Spleen (tissue), 11 donors: ENCODE measurements around the gene HOXC6. TPM values are rescaled to one million over a fixed set of nuclear protein-coding genes. Genes with fewer than 3 reads are reported as not detected.

ENCODE experiments used
- DNase-seq: peaks from one replicate; pipeline ENCODE4 v3.0.0-alpha.2; 2020
- H3K27ac ChIP-seq, 8 donors: fragments of 200-600 bp; sonication (generic) in 7 of 8; 1 replicate in 4 of 8; 2 replicates in 4 of 8; pipeline versions ENCODE4 v1.5.0 to v1.8.0; 2016 to 2021; ENCODE audit warnings: inconsistent platforms in 4 of 8, mild to moderate bottlenecking in 4 of 8, moderate library complexity in 1 of 8
- H3K27me3 ChIP-seq, 7 donors: fragments of 200-600 bp; sonication (generic) in 6 of 7; replicated peaks in 1 of 7; 1 replicate in 4 of 7; 2 replicates in 3 of 7; pipeline versions ENCODE4 v1.5.0 to v1.8.0; 2016 to 2021; ENCODE audit warnings: inconsistent platforms in 3 of 7, mild to moderate bottlenecking in 1 of 7
- H3K36me3 ChIP-seq, 6 donors: fragments of 200-600 bp; sonication (generic) in 5 of 6; 1 replicate in 4 of 6; 2 replicates in 2 of 6; pipeline versions ENCODE4 v1.5.0 to v1.8.0; 2016 to 2021; ENCODE audit warnings: inconsistent platforms in 2 of 6
- H3K4me1 ChIP-seq, 6 donors: fragments of 200-600 bp; sonication (generic) in 5 of 6; 1 replicate in 3 of 6; 2 replicates in 3 of 6; pipeline versions ENCODE4 v1.5.0 to v1.8.0; 2016 to 2021; ENCODE audit warnings: inconsistent platforms in 3 of 6
- H3K4me3 ChIP-seq, 8 donors: fragments of 200-600 bp; sonication (generic) in 7 of 8; 1 replicate in 4 of 8; 2 replicates in 4 of 8; pipeline versions ENCODE4 v1.5.0 to v1.8.0; 2016 to 2021; ENCODE audit warnings: inconsistent platforms in 4 of 8, mild to moderate bottlenecking in 4 of 8, moderate library complexity in 2 of 8
- H3K9me3 ChIP-seq, 8 donors: fragments of 200-600 bp; sonication (generic) in 7 of 8; 1 replicate in 4 of 8; 2 replicates in 4 of 8; pipeline versions ENCODE4 v1.5.0 to v1.8.0; 2016 to 2021; ENCODE audit warnings: inconsistent platforms in 4 of 8
- CTCF ChIP-seq, 11 experiments: fragments of 200-600 bp in 7 of 11; fragments of 450-650 bp in 4 of 11; sonication (generic) in 4 of 11; IDR thresholded peaks in 8 of 11; conservative IDR thresholded peaks in 3 of 11; 1 replicate in 7 of 11; 2 replicates in 4 of 11; pipeline versions ENCODE4 v1.4.0 to v1.8.0; 2016 to 2021; ENCODE audit warnings: antibody characterized with exemption in 11 of 11, inconsistent platforms in 4 of 11, mild to moderate bottlenecking in 1 of 11
- POLR2A ChIP-seq, 3 donors: fragments of 450-650 bp; IDR thresholded peaks; one replicate each; pipeline ENCODE4 v1.5.1; 2017; ENCODE audit warnings: antibody characterized with exemption in 3 of 3, mild to moderate bottlenecking in 1 of 3
- POLR2AphosphoS5 ChIP-seq, 3 donors: sonication (generic); formaldehyde crosslinking; IDR thresholded peaks; one replicate each; pipeline ENCODE4 v1.5.1; 2017; ENCODE audit warnings: antibody characterized with exemption in 3 of 3
- WGBS, 5 donors: extraction: QIAGEN DNeasy Blood & Tissue Kit in 3 of 5; methylation state at CpG; one replicate each; pipeline versions ENCODE4 v1.1.5 to v1.1.7; 2013 to 2018; 5-methylcytosine and 5-hydroxymethylcytosine counted together
- intact Hi-C: fragments of 100-400 bp; cut with DNase I; formaldehyde crosslinking; loops from one replicate; pipeline ENCODE4 v1.15.0; 2023; ENCODE audit warnings: low total_unique reads
- polyA plus RNA-seq, 3 donors: library from polyadenylated mRNA; stranded (reverse); fragments of 200-250 nt; gene quantifications; one replicate each; pipeline ENCODE4 v1.2.1, GENCODE V29; 2013
- total RNA-seq, 7 donors: library from RNA; depleted of rRNA in 3 of 7; stranded (reverse); fragments of >200 nt in 3 of 7; fragmentation: NEBNext Ultra II Directional in 4 of 7; extraction: Animal tissue kit (Norgen Biotek cat#: 25700) in 4 of 7; gene quantifications; one replicate each; pipeline versions ENCODE4 v1.1.0 to v1.2.1, GENCODE V29; 2016 to 2021
- donor health status: healthy with polysubstance abuse.
- donor health status: DM: no; HTN: no; CAD: no; lungs with moderate emphysema.
- donor health status: DM: no; HTN: no; CAD: no.
- donor health status: Bipolar disorder and iron deficiency.
- donor health status: healthy.
- donor health status: DM: no; HTN: no; CAD: no.
- donor health status: DM: yes; HTN: yes; CAD: no.

HOXC6 gene
- total and polyA plus RNA-seq, 10 donors, result 0.11 to 0.52 (median 0.24) TPM; not detected in 4

DNA sequence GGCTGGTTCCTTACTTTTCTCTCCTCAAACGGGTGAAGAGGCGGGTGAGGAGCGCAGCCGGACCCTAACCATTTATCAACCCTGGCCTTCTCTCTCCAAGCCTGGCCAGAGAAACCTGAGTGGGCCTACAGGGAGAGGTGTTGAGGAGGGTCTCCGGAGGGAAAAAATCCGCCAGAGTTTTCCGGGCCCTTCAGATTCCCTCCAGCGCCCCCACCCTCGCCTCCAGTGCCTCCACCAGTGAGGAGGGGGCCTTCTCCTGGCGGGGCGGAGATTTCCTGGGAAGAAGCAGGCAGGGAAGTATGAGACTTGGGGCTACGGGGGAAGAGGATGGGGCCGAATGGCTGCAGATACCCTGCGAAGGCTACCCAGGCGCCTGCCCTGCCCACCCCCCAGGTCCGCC is 3.2 kb downstream of the HOXC6 start:
- no peak for TF ChIP-seq POLR2AphosphoS5 (IDR thresholded peaks at IDR 0.05)
- no peak for TF ChIP-seq CTCF (IDR thresholded peaks at IDR 0.05 in 8 of 11, conservative IDR thresholded peaks at IDR 0.05 in 3 of 11)
- TF ChIP-seq POLR2A (IDR thresholded peaks at IDR 0.05), result no peak
- no peak overlapping the region for H3K27ac ChIP-seq
- no peak overlapping the region for H3K4me3 ChIP-seq
- DNase-seq, result no peak
- peaks cover 5 to 62% (median 34%) of the 10 kb centered on the region in 6 donors for H3K4me1 ChIP-seq
- H3K27me3 ChIP-seq, result peaks cover 17 to 100% (median 98%) of the 10 kb centered on the region in 7 donors
- H3K9me3 ChIP-seq, result peaks cover 0 to 11% (median 5%) of the 10 kb centered on the region in 8 donors
- 27 to 40% (median 35%) methylated on average over 16 of the region's 16 CpGs for WGBS, 5 donors
- no peaks in the 10 kb centered on the region for H3K36me3 ChIP-seq
- intact Hi-C loops, result loop anchor here (5.0 kb wide), 1 partner anchor 161 kb away; no protein-coding TSS in a partner anchor

DNA sequence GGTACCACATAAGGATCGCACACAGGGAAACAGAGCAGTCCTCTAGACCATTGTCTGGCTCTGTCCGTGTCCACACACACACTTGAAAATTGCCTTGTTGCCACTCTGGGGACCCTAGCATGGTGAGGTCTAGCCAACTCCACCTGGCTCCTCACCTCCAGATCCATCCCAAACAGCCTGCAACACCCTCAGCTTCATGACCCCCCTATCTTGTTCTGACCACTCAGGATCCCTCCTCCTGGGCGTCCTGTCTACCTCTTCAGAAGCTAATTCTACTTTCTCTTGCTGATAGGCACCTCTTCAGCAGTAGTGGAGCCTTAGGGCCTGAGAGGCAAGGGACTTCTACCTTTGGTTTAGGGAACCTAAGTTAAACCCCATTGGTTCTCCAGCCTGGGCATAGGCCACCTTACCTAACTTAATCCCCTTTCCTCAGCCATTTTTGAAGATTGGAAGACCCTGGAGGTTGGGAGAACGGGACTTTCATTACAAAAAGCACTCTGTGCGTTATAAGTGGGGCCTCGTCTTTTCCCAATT is 3.9 kb downstream of the HOXC6 start:
- peaks cover 5 to 62% (median 33%) of the 10 kb centered on the region in 6 donors for H3K4me1 ChIP-seq
- no peak overlapping the region for H3K27ac ChIP-seq
- peaks cover 17 to 100% (median 98%) of the 10 kb centered on the region in 7 donors for H3K27me3 ChIP-seq
- no peak for DNase-seq
- TF ChIP-seq POLR2AphosphoS5 (IDR thresholded peaks at IDR 0.05), result no peak
- TF ChIP-seq CTCF (IDR thresholded peaks at IDR 0.05 in 8 of 11, conservative IDR thresholded peaks at IDR 0.05 in 3 of 11), result no peak
- TF ChIP-seq POLR2A (IDR thresholded peaks at IDR 0.05), result no peak
- peaks cover 0 to 11% (median 5%) of the 10 kb centered on the region in 8 donors for H3K9me3 ChIP-seq
- intact Hi-C loops, result loop anchor here (5.0 kb wide), 1 partner anchor 160 kb away; no protein-coding TSS in a partner anchor
- WGBS, 5 donors, result 36 to 41% (median 37%) methylated on average over 6 of the region's 6 CpGs
- H3K4me3 ChIP-seq, result no peak overlapping the region
- H3K36me3 ChIP-seq, result no peaks in the 10 kb centered on the region

GRCh38 chr12:54032627-54033100 is 4.4 kb downstream of the HOXC6 start, which contains the start of gene HOXC5:
Gene HOXC5 (plus strand): TSS chr12:54033050. CDS start chr12:54033123, 73 bp downstream.
- intact Hi-C loops, result loop anchor here (5.0 kb wide), 1 partner anchor 160 kb away; no protein-coding TSS in a partner anchor
- H3K36me3 ChIP-seq, result no peaks in the 10 kb centered on the region
- peak; percentile 84 for DNase-seq
- WGBS, 5 donors, result 5 to 7% (median 5%) methylated on average over 12 of the region's 12 CpGs
- H3K4me1 ChIP-seq, result peaks cover 5 to 62% (median 33%) of the 10 kb centered on the region in 6 donors
- H3K9me3 ChIP-seq, result peaks cover 0 to 11% (median 5%) of the 10 kb centered on the region in 8 donors
- H3K27me3 ChIP-seq, result peaks cover 17 to 100% (median 96%) of the 10 kb centered on the region in 7 donors
- peak within 1 kb of the TSS in 7 of 8 donors; percentile 10 to 59 (median 26) for H3K4me3 ChIP-seq
- no peak within 1 kb of the TSS for H3K27ac ChIP-seq
- TF ChIP-seq CTCF (IDR thresholded peaks at IDR 0.05 in 8 of 11, conservative IDR thresholded peaks at IDR 0.05 in 3 of 11) (peak; percentile 86 to 95 (median 94)), POLR2AphosphoS5 (IDR thresholded peaks at IDR 0.05) (no peak)
